ENCODE results near the gene SELL.
"Not testable (repeated sequence)": the region's sequence is repeated elsewhere in the genome, so short reads cannot be mapped to it uniquely, and the experiment has no call there.

SELL gene

DNA sequence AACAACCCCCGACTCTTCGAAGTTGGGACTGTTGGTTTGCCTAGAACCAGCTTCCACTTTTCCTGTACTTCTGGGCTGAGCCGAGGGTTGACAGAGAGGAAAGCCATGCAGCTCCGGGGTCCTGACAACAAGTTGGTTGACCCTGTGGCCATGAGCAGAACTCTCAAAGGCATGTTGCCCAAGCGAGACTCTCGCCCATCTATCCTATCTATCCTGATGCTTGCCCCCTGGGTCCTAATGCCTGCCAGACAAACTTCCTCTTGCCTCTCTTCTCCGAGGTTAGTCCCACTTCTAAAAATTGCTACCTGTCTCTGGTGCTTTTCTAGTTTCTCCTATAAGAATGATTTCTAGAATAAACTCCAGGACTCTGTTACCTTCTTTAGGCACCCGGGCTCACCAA is 48.7 kb downstream of the SELL start:
- DNase-seq, result not testable (repeated sequence)

- DNase-seq, result not testable (repeated sequence)
Measured at GRCh38 chr1:169661066-169661465, 50.4 kb downstream of the SELL start.

DNA sequence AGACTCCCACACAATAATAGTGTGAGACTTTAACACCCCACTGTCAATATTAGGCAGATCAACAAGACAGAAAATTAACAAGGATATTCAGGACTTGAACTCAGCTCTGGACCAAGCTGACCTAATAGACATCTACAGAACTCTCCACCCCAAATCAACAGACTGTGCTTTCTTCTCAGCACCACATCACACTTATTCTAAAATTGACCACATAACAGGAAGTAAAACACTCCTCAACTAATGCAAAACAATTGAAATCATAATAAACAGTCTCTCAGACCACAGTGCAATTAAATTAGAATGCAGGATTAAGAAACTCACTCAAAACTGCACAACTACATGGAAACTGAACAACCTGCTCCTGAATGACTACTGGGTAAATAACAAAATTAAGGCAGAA is 52.6 kb downstream of the SELL start:
- DNase-seq, result not testable (repeated sequence)

GRCh38 chr1:169653873-169654272 is 57.5 kb downstream of the SELL start:
- DNase-seq, result no peak

- DNase-seq, result no peak
Measured at GRCh38 chr1:169651035-169651434, 60.4 kb downstream of the SELL start.

GRCh38 chr1:169650551-169650950 is 60.9 kb downstream of the SELL start:
- no peak for DNase-seq

DNA sequence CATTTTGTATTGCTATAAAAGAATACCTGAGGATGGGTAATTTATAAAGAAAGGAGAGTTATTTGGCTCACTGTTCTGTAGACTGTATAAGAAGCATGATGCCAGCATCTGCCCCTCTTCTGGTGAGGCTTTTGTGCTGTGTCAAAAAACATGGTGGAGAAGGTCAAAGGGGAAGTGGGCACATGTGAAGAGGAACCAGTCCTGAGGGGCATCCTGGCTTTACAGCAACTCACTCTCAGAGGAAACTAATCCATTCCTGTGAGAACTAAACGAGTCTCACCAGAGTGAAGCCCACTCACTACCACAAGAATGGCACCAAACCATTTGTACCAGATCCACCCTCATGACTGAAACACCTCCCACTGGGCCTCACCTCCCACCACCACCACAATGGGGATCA is 62.7 kb downstream of the SELL start:
- DNase-seq, result no peak

- DNase-seq, result no peak
Measured at GRCh38 chr1:169648187-169648586, 63.2 kb downstream of the SELL start.

GRCh38 chr1:169647512-169647911 is 63.9 kb downstream of the SELL start:
- DNase-seq, result no peak

GRCh38 chr1:169644297-169644696 is 67.1 kb downstream of the SELL start:
- no peak for DNase-seq
